DOHH2 (cell line): ENCODE measurements around the gene HDAC4.

ENCODE experiments used
- H3F3A ChIP-seq: fragments of 200-600 bp; sonication (generic), shearing (Covaris generic); 2 replicates; pipeline ENCODE4 v1.6.0; 2016; ENCODE audit warnings: antibody characterized with exemption, mild to moderate bottlenecking; ENCODE audit not compliant: control insufficient read depth, insufficient read depth
- H3K27ac ChIP-seq: fragments of 200-600 bp; sonication (generic); 2 replicates; pipeline ENCODE4 v1.5.1; 2014; ENCODE audit warnings: low read depth, mild to moderate bottlenecking, low read length, moderate library complexity
- H3K27me3 ChIP-seq: fragments of 200-600 bp; sonication (generic); 2 replicates; pipeline ENCODE4 v1.6.1; 2014; ENCODE audit warnings: mild to moderate bottlenecking, low read length, mixed read lengths; ENCODE audit not compliant: control insufficient read depth
- H3K36me3 ChIP-seq: fragments of 200-600 bp; sonication (generic); 2 replicates; pipeline ENCODE4 v1.6.1; 2014; ENCODE audit warnings: mild to moderate bottlenecking, low read length, moderate library complexity, mixed read lengths; ENCODE audit not compliant: control insufficient read depth
- H3K4me1 ChIP-seq: fragments of 200-600 bp; sonication (generic); 2 replicates; pipeline ENCODE4 v1.6.1; 2014; ENCODE audit warnings: mild to moderate bottlenecking, low read length, mixed read lengths; ENCODE audit not compliant: control insufficient read depth
- H3K4me2 ChIP-seq: fragments of 200-600 bp; sonication (generic); 2 replicates; pipeline ENCODE4 v1.6.0; 2014; ENCODE audit warnings: mild to moderate bottlenecking, low read length, moderate library complexity
- H3K4me3 ChIP-seq: fragments of 200-600 bp; sonication (generic); 2 replicates; pipeline ENCODE4 v1.5.1; 2014; ENCODE audit warnings: mild to moderate bottlenecking, low read length, mixed read lengths
- H3K79me2 ChIP-seq: fragments of 200-600 bp; sonication (generic); 2 replicates; pipeline ENCODE4 v1.6.1; 2014; ENCODE audit warnings: mild to moderate bottlenecking, low read length, mixed read lengths; ENCODE audit not compliant: control insufficient read depth
- H3K9me2 ChIP-seq: fragments of 200-600 bp; sonication (generic); replicated peaks from 2 replicates; pipeline ENCODE4 v1.6.1; 2014; ENCODE audit warnings: mild to moderate bottlenecking, low read length, mixed read lengths; ENCODE audit not compliant: control insufficient read depth
- H3K9me3 ChIP-seq: fragments of 200-600 bp; sonication (generic); 2 replicates; pipeline ENCODE4 v1.6.1; 2014; ENCODE audit warnings: antibody characterized with exemption, low read length, mixed read lengths; ENCODE audit not compliant: control insufficient read depth, insufficient read depth
- H4K20me1 ChIP-seq: fragments of 200-600 bp; sonication (generic); 2 replicates; pipeline ENCODE4 v1.6.0; 2014; ENCODE audit warnings: low read depth, mild to moderate bottlenecking, antibody characterized with exemption, low read length, moderate library complexity; ENCODE audit not compliant: control insufficient read depth, insufficient read depth
- EZH2phosphoT487 ChIP-seq: fragments of 200-600 bp; sonication (generic); IDR thresholded peaks from 2 replicates; pipeline ENCODE4 v1.6.1; 2017; ENCODE audit warnings: borderline replicate concordance, mild to moderate bottlenecking, antibody characterized with exemption, low read length, moderate library complexity, mixed read lengths
- TF ChIP-seq, protein P1 (sequence below): fragments of 200-600 bp; sonication (generic); IDR thresholded peaks from one replicate; pipeline ENCODE4 v1.5.1; 2014; ENCODE audit warnings: antibody characterized with exemption, mild to moderate bottlenecking, low read depth, low read length; ENCODE audit not compliant: poor library complexity, severe bottlenecking

The HDAC4 gene

DNA sequence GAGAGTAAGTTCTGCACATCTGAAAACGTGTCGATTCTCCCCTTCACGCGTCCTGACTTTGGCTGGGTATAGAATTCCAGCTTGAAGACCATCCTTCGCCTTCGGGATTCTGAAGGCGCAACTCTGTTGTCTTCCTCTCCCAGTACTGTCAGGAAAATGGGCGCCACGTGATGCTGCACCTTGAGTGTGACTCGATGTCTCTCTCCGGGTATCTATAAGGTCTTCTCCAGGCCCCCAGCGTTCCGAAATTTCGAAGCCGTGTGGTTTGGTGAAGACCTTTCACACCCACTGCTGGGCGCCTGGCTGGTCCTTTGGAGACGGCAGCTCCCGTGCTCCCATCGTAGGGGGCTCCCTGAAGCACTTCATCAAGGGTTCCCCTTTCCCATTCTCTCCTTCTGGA lies 203.7 kb downstream of the HDAC4 start:
- no peaks in the 10 kb centered on the region for H3K79me2 ChIP-seq

DNA sequence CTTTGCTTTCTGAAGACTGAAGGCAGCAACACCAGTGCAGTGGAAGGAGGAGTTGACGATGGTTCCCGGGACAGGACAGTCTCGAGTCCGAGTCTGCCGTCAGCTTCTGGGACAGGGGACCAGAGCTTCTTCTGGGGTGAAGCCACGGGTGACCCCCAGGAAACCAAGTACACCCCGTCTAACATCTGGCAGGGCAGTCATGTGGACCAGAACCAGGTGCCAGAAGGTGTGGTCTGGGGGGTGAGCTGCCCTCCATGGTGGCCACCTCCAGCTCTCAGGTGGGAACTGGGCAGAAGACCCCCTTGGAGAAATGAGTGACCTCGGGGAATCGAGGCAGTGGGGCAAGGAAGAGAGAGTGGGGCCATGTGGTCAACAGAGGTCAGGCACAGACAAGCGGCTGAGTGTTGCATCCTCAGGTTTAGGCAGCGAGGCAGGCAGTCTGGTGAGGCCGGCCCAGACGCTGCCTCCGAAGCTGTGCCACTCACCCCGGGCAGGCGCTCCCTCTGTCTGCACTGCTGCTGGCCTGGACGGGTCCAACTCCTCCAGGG lies 204.3 kb downstream of the HDAC4 start:
- Histone ChIP-seq H3F3A (no peaks in the 10 kb centered on the region), H3K9me2 (no peaks in the 10 kb centered on the region), H4K20me1 (no peaks in the 10 kb centered on the region), H3K27ac (no peak overlapping the region), H3K4me3 (no peak overlapping the region), H3K36me3 (no peaks in the 10 kb centered on the region), H3K4me1 (no peaks in the 10 kb centered on the region), H3K4me2 (no peak overlapping the region), H3K79me2 (no peaks in the 10 kb centered on the region), H3K27me3 (no peaks in the 10 kb centered on the region), H3K9me3 (no peaks in the 10 kb centered on the region)
- TF ChIP-seq, protein P1, sequence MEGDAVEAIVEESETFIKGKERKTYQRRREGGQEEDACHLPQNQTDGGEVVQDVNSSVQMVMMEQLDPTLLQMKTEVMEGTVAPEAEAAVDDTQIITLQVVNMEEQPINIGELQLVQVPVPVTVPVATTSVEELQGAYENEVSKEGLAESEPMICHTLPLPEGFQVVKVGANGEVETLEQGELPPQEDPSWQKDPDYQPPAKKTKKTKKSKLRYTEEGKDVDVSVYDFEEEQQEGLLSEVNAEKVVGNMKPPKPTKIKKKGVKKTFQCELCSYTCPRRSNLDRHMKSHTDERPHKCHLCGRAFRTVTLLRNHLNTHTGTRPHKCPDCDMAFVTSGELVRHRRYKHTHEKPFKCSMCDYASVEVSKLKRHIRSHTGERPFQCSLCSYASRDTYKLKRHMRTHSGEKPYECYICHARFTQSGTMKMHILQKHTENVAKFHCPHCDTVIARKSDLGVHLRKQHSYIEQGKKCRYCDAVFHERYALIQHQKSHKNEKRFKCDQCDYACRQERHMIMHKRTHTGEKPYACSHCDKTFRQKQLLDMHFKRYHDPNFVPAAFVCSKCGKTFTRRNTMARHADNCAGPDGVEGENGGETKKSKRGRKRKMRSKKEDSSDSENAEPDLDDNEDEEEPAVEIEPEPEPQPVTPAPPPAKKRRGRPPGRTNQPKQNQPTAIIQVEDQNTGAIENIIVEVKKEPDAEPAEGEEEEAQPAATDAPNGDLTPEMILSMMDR = no peak
- no peak for TF ChIP-seq EZH2phosphoT487

More for the DNA sequence above, 203.7 kb downstream of the HDAC4 start:
- H3K4me3 ChIP-seq = no peak overlapping the region
- no peaks in the 10 kb centered on the region for H3K27me3 ChIP-seq
- no peak overlapping the region for H3K27ac ChIP-seq
- H3K4me2 ChIP-seq = no peak overlapping the region
- H3K4me1 ChIP-seq = no peaks in the 10 kb centered on the region
- H3K36me3 ChIP-seq = no peaks in the 10 kb centered on the region
- TF ChIP-seq, protein P1 = no peak
- no peak for TF ChIP-seq EZH2phosphoT487
- no peaks in the 10 kb centered on the region for H3K9me2 ChIP-seq
- no peaks in the 10 kb centered on the region for H3F3A ChIP-seq
- H4K20me1 ChIP-seq = no peaks in the 10 kb centered on the region
- no peaks in the 10 kb centered on the region for H3K9me3 ChIP-seq

DNA sequence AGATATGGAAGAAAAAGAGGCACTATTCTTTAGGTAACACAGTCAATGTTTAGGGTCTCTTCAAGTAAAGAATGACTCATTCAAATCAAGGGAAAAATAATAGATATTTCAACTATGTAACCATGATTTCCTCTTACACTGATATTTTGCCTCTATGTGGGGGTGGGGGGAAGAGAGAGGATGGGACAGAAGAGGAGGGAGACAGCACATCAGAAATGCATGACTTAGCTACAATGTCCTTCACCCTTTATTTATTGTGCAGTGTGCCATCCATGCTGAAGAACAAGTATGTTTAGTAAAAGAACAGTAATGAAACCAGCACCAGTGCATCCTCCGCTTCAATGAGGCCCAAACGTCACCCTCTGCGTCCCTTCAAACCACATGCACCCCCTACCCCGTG lies 204.8 kb downstream of the HDAC4 start:
- H3F3A ChIP-seq = no peaks in the 10 kb centered on the region
- H3K79me2 ChIP-seq = no peaks in the 10 kb centered on the region
- no peak overlapping the region for H3K27ac ChIP-seq
- TF ChIP-seq, protein P1 = no peak
- no peak for TF ChIP-seq EZH2phosphoT487
- H3K9me2 ChIP-seq = no peaks in the 10 kb centered on the region
- no peaks in the 10 kb centered on the region for H4K20me1 ChIP-seq
- no peaks in the 10 kb centered on the region for H3K36me3 ChIP-seq
- H3K4me3 ChIP-seq = no peak overlapping the region
- no peaks in the 10 kb centered on the region for H3K4me1 ChIP-seq
- no peak overlapping the region for H3K4me2 ChIP-seq
- no peaks in the 10 kb centered on the region for H3K9me3 ChIP-seq
- H3K27me3 ChIP-seq = no peaks in the 10 kb centered on the region
